Kidney capillary endothelial cell (primary cell): ENCODE results near the gene GBGT1.
"Not testable (repeated sequence)": the region's sequence is repeated elsewhere in the genome, so short reads cannot be mapped to it uniquely, and the experiment has no call there.

ENCODE experiments used
- DNase-seq: peaks from one replicate; pipeline ENCODE4 v3.0.0-alpha.2; 2018; ENCODE audit warnings: low spot score

The GBGT1 gene

GRCh38 chr9:133195029-133195428 lies 31.3 kb upstream of the GBGT1 start:
- DNase-seq = no peak

GRCh38 chr9:133194597-133194996 lies 30.9 kb upstream of the GBGT1 start:
- no peak for DNase-seq

- DNase-seq = no peak
Measured at GRCh38 chr9:133191989-133192388, 28.3 kb upstream of the GBGT1 start.

GRCh38 chr9:133189826-133190225 lies 26.1 kb upstream of the GBGT1 start:
- DNase-seq = no peak

GRCh38 chr9:133188843-133189180 lies 25.1 kb upstream of the GBGT1 start:
- DNase-seq = no peak

- DNase-seq = no peak
Measured at GRCh38 chr9:133188006-133188842, 24.5 kb upstream of the GBGT1 start.

- no peak for DNase-seq
Measured at GRCh38 chr9:133187561-133188005, 23.9 kb upstream of the GBGT1 start.

- DNase-seq = no peak
Measured at GRCh38 chr9:133186736-133187135, 23.0 kb upstream of the GBGT1 start.

- peak; percentile 71 for DNase-seq
Measured at GRCh38 chr9:133184971-133185370, 21.3 kb upstream of the GBGT1 start.

- no peak for DNase-seq
Measured at GRCh38 chr9:133182151-133182550, 18.4 kb upstream of the GBGT1 start.

GRCh38 chr9:133181561-133181960 lies 17.8 kb upstream of the GBGT1 start:
- DNase-seq = no peak

GRCh38 chr9:133180953-133181352 lies 17.2 kb upstream of the GBGT1 start:
- DNase-seq = no peak

- DNase-seq = no peak
Measured at GRCh38 chr9:133173056-133173455, 9.3 kb upstream of the GBGT1 start.

GRCh38 chr9:133171161-133171961 lies 7.6 kb upstream of the GBGT1 start:
- DNase-seq = no peak

- DNase-seq = no peak
Measured at GRCh38 chr9:133170716-133171115, 7.0 kb upstream of the GBGT1 start.

- not testable (repeated sequence) for DNase-seq
Measured at GRCh38 chr9:133169687-133170086, 6.0 kb upstream of the GBGT1 start.

GRCh38 chr9:133169102-133169501 lies 5.4 kb upstream of the GBGT1 start:
- no peak for DNase-seq

GRCh38 chr9:133168432-133168831 lies 4.7 kb upstream of the GBGT1 start:
- DNase-seq = no peak

- DNase-seq = no peak
Measured at GRCh38 chr9:133167769-133168168, 4.1 kb upstream of the GBGT1 start.

- no peak for DNase-seq
Measured at GRCh38 chr9:133167096-133167730, 3.5 kb upstream of the GBGT1 start.

- DNase-seq = no peak
Measured at GRCh38 chr9:133166392-133166791, 2.7 kb upstream of the GBGT1 start.

- no peak for DNase-seq
Measured at GRCh38 chr9:133165452-133165730, 1.7 kb upstream of the GBGT1 start.

GRCh38 chr9:133164191-133164590 lies 477 bp upstream of the GBGT1 start:
- no peak for DNase-seq
